ENCODE measurements around the gene SIRPA.

DNA sequence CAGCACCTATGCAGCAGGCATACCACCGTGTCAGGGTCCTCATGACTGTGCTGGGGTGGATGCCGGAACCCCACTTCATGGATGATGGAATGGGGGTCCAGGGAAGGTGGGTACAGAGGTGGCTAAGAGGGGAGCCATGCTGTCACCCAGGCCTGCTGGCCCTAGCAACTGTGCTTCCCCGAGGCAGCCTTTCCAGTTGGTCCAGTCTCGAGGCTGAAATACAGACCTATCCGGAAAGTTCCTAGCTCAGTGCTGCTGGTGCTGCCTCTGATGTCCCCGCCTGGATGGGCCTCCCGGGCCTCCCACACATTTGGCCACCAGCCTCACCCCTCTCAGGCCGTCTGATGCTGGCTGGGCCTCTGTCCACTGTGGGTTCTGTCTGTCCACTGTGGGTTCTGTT lies 17.4 kb downstream of the SIRPA start:
- TF ChIP-seq CTCF (IDR thresholded peaks at IDR 0.05; ENCODE audit: low read depth, low read length) (no peak), EZH2phosphoT487 (IDR thresholded peaks at IDR 0.05; ENCODE audit: low read depth) (no peak)
